Naive B cell (primary cell): Measurements from ENCODE around the gene TBX10. TPM values are rescaled to one million over a fixed set of nuclear protein-coding genes. Genes with fewer than 3 reads are reported as not detected.
"Not testable (repeated sequence)": the region's sequence is repeated elsewhere in the genome, so short reads cannot be mapped to it uniquely, and the experiment has no call there.

Experiments used
- ATAC-seq, 2 donors: fragments of 150-1000 bp; cut with Tn5 transposase; 2 replicates each; pipeline ENCODE4 v1.10.0; 2021; ENCODE audit warnings: low read depth in 2 of 2, mild to moderate bottlenecking in 2 of 2, moderate library complexity in 2 of 2
- DNase-seq: peaks from one replicate; pipeline ENCODE4 v3.0.0; 2022
- H3K27ac Mint-ChIP-seq, 6 donors: one replicate each; pipeline ENCODE4 v1.8.0; 2020 to 2022; ENCODE audit warnings: mild to moderate bottlenecking in 6 of 6, mixed read lengths in 6 of 6, moderate library complexity in 5 of 6, inconsistent platforms in 2 of 6
- H3K27me3 Mint-ChIP-seq, 3 donors: one replicate each; pipeline ENCODE4 v1.8.0; 2021 to 2022; ENCODE audit warnings: mixed read lengths in 3 of 3, mild to moderate bottlenecking in 1 of 3
- H3K36me3 Mint-ChIP-seq, 2 donors: one replicate each; pipeline ENCODE4 v1.8.0; 2020 to 2022; ENCODE audit warnings: mixed read lengths in 2 of 2, inconsistent platforms in 1 of 2, mild to moderate bottlenecking in 1 of 2
- H3K4me1 Mint-ChIP-seq, 3 donors: one replicate each; pipeline ENCODE4 v1.8.0; 2020 to 2022; ENCODE audit warnings: mixed read lengths in 3 of 3, inconsistent platforms in 1 of 3, mild to moderate bottlenecking in 1 of 3, moderate library complexity in 1 of 3
- H3K4me3 Mint-ChIP-seq, 8 donors: one replicate each; pipeline ENCODE4 v1.8.0; 2020 to 2022; ENCODE audit warnings: mild to moderate bottlenecking in 8 of 8, mixed read lengths in 8 of 8, moderate library complexity in 8 of 8, inconsistent platforms in 2 of 8
- H3K9me3 Mint-ChIP-seq, 7 donors: one replicate each; pipeline ENCODE4 v1.8.0; 2020 to 2022; ENCODE audit warnings: mixed read lengths in 7 of 7, mild to moderate bottlenecking in 5 of 7, inconsistent platforms in 2 of 7, moderate library complexity in 1 of 7
- polyA plus RNA-seq, 6 donors: library from polyadenylated mRNA; unstranded; fragments of 300-500 nt; fragmentation: Illumina TruSeq; gene quantifications; one replicate each; pipeline ENCODE4 v1.2.3, GENCODE V29; 2021; ENCODE audit warnings: low read depth in 6 of 6

Gene TBX10
- polyA plus RNA-seq, 6 donors from 2014 or later: not detected

DNA sequence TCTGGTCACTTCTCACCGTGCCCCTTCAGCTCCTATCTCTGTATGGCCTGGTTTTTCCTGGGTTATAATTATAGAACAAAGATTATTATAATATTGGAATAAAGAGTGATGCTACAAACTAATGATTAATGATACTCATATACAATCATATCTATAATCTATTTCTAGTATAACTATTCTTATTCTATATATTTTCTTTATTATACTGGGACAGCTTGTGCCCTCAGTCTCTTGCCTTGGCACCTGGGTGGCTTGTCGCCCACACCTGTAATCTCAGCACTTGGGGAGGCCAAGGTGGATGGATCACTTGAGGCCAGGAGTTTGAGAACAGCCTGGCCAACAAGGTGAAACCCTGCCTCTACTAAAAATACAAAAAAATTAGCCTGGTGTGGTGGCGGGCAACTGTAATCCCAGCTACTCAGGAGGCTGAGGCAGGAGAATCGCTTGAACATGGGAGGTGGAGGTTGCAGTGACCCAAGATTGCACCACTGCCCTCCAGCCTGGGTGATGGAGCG lies 20.1 kb upstream of the TBX10 start:
- not testable (repeated sequence) for H3K4me3 Mint-ChIP-seq, H3K27me3 Mint-ChIP-seq, H3K36me3 Mint-ChIP-seq, DNase-seq, ATAC-seq
- H3K4me1 Mint-ChIP-seq: peaks cover 10 to 13% (median 13%) of the 10 kb centered on the region in 3 donors
- H3K27ac Mint-ChIP-seq: peak overlapping the region in 3 of 6 donors; percentile 21 to 65 (median 40)
- H3K9me3 Mint-ChIP-seq: peaks cover 0 to 14% (median 5%) of the 10 kb centered on the region in 7 donors

DNA sequence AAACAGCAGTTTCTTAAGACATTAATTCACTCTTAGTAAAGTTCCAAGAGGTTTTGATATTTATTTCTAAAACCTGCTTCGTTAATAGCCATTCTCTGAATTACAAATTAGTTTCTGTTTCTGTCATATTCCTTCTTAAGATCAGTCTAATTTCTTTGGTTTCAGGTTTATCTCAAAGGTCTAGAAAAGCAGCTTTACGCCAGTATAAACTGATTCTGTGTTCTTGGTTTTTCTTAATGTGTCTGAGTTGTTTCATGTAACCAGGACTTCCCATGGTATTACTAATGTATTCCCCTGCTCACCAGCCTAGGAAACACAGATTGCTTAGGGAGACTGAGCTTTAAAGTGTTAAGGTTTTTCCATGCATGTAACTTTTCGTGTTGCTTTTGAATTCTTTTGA lies 17.7 kb upstream of the TBX10 start:
- ATAC-seq: no peak
- Mint-ChIP-seq H3K27me3 (no peaks in the 10 kb centered on the region), H3K36me3 (peaks cover 0 to 6% of the 10 kb centered on the region in 2 donors), H3K4me3 (no peak overlapping the region), H3K27ac (no peak overlapping the region), H3K4me1 (peaks cover 15 to 19% (median 16%) of the 10 kb centered on the region in 3 donors), H3K9me3 (peaks cover 0 to 14% (median 5%) of the 10 kb centered on the region in 7 donors)
- DNase-seq: no peak

DNA sequence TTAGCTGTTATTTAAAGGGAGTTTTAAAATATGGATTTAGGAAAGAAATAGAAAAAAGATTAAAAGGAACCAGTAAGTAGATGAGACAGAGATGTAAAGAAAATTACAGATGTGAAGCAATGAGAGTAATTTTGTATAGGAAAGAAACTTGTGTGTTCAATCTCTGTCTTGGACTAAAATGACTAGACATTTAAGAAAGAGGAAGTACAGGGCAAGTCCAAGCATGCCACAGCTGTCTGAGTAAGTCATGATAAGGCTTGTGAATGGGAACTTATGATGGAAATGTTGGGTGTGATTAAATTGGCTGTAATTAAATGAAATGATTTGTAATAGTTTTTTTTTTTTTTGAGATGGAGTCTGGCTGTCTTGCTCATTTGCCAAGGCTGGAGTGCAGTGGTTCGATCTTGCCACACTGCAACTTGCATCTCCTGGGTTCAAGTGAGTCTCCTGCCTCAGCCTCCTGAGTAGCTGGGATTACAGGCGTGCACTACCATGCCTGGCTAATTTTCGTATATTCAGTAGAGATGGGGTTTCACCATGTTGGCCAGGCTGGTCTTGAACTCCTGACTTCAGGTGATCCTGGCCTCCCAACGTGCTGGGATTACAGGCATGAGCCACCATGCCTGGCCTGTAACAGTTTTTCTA lies 16.8 kb upstream of the TBX10 start:
- Mint-ChIP-seq H3K4me3 (no peak overlapping the region), H3K27ac (peak overlapping the region in 1 of 6 donors; percentile 14), H3K27me3 (no peaks in the 10 kb centered on the region), H3K9me3 (peaks cover 0 to 14% (median 5%) of the 10 kb centered on the region in 7 donors), H3K36me3 (peaks cover 0 to 6% of the 10 kb centered on the region in 2 donors), H3K4me1 (peaks cover 16 to 26% (median 18%) of the 10 kb centered on the region in 3 donors)
- DNase-seq: no peak
- ATAC-seq: peak in 1 of 2 donors; percentile 34

DNA sequence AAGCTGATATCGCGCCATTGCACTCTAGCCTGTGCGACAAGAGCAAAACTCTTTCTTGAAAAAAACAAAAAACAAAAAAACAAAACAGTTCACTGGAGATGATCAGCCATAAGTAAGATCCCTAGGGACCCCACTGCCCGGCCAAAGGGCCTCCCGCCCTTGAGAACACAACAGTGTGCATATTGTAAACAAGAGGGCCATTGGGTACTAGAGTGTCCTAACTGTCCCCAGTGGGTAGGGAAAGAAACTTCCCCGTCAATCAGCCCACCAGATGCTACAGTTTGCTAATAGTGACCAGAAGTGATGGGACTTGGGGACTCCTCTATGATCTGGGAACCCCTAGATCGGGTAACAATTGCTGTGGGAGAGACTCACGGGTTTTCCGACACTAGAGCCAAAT lies 14.7 kb upstream of the TBX10 start:
- no peak overlapping the region for H3K27ac Mint-ChIP-seq
- DNase-seq: no peak
- no peaks in the 10 kb centered on the region for H3K27me3 Mint-ChIP-seq
- ATAC-seq: no peak
- H3K36me3 Mint-ChIP-seq: peaks cover 0 to 6% of the 10 kb centered on the region in 2 donors
- peaks cover 0 to 14% (median 5%) of the 10 kb centered on the region in 7 donors for H3K9me3 Mint-ChIP-seq
- no peak overlapping the region for H3K4me3 Mint-ChIP-seq
- peaks cover 31 to 46% (median 34%) of the 10 kb centered on the region in 3 donors for H3K4me1 Mint-ChIP-seq

DNA sequence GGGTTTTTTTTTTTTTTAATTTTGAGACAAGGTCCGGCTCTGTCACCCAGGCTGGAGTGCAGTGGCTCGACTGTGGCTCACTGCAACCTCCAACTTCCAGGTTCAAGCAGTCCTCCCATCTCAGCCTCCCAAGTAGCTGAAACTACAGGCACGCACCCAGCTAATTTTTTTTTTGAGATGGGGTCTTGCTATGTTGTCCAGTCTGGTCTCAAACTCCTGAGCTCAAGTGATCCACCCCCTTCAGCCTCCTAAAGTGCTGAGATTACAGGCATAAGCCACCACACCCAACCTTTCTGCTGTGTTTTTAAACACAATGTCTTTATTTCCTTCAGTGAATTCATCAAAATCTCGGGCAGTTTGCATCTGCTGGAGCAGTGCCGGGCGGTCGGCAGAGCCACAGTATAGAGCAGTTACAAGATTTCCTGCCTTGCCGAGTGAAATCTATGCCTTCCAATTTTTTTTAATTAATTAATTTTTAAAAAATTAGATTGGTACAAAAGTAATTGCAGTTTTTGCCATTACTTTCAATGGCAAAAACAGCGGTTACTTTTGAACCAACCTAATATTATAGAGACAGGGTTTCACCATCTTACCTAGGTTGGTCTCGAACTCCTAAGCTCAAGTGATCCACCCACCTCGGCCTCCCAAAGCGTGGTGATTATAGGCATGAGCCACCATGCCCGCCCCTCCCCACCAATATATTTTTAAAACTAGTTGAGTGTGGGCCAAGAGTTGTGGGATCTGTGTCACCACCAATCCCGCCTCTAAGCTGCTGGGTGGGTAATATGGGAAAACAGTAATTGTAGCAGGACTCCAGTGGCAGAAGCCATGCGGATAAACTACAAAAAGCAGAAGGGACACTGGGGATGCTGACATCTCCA lies 13.6 kb upstream of the TBX10 start:
- DNase-seq: no peak
- no peaks in the 10 kb centered on the region for H3K27me3 Mint-ChIP-seq
- peaks cover 0 to 14% (median 5%) of the 10 kb centered on the region in 7 donors for H3K9me3 Mint-ChIP-seq
- peaks cover 30 to 45% (median 33%) of the 10 kb centered on the region in 3 donors for H3K4me1 Mint-ChIP-seq
- peak overlapping the region in 1 of 6 donors; percentile 69 for H3K27ac Mint-ChIP-seq
- no peak for ATAC-seq
- peaks cover 0 to 6% of the 10 kb centered on the region in 2 donors for H3K36me3 Mint-ChIP-seq
- H3K4me3 Mint-ChIP-seq: no peak overlapping the region

DNA sequence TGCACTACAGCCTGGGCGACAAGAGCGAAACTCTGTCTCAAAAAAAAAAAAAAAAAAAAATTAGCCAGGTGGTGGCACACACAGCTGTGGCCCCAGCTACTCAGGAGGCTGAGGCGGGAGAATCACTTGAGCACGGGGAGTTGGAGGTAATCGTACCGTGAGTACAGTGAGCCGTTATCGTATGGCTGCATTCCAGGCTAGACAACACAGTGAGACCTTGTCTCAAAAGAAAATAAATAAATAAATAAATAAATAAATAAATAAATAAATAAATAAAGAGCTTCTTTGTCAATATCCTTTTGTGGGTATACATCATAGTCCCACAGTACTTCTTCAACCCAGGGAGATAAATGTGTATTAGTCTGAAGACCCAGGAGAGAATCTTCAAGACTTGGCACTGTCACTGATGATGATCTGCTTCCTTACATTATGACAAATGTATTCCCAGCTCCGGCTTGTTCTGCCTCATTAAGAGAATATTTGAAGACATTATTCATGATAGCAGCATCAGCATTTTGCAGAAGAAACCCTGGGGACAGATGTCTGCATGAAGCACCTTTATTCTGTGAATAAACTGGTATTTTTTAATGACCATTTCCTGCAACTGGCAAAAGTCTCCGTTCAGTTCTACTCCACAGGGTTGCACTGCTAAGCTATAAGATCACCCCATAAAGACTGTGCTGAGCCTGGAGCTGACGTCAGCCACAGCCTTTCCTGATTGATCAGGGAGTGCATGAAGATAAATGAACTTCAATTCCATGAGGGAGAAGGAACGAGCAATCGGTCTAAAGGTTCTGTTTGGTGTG lies 12.6 kb upstream of the TBX10 start:
- H3K4me1 Mint-ChIP-seq: peaks cover 37 to 54% (median 44%) of the 10 kb centered on the region in 3 donors
- no peak for ATAC-seq
- H3K27me3 Mint-ChIP-seq: no peaks in the 10 kb centered on the region
- peak overlapping the region in 3 of 6 donors; percentile 7 to 50 (median 43) for H3K27ac Mint-ChIP-seq
- peaks cover 0 to 6% of the 10 kb centered on the region in 2 donors for H3K36me3 Mint-ChIP-seq
- peak overlapping the region in 2 of 8 donors; percentile 56 to 66 for H3K4me3 Mint-ChIP-seq
- DNase-seq: no peak
- H3K9me3 Mint-ChIP-seq: peaks cover 0 to 14% (median 5%) of the 10 kb centered on the region in 7 donors

DNA sequence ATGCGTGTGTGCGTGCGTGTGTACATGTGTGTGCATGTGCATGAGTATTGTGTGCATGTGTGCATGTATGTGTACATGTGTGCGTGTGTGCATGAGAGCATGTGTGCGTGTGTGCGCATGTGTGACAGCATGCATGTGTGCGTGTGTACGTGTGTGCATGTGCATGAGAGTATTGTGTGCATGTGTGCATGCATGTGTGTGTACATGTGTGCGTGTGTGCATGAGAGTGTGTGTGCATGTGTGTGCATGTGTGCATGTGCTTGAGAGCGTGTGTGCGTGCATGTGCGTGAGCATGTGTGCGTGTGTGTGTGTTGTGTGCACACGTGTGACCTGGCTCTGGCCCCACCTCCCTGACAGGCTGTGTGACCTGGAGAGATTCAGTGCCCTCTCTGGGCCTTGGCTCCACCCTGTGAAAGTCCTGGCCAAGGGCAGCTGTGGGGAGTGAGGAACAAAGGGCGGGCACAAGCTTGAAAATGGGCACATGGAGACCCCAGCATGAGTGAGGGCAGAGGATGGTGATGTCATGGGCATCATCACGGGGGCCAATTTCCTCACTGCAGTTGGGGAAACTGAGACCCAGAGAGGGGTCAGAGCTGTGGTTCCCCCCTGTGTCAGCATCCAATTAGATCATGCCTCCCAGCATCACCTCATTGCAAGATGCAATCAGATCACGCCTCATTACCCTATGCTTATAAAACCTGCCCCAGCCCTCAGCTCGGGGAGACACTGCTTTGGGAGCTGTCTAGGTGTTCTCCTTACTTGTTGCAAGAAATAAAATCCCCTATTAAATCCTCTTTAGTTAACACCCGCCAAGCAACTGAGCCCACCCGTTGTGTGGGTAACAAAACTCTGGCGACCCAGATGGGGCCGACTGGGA lies 10.3 kb upstream of the TBX10 start:
- DNase-seq (no peak), ATAC-seq (no peak)
- H3K9me3 Mint-ChIP-seq: peaks cover 0 to 6% (median 0%) of the 10 kb centered on the region in 7 donors
- H3K27me3 Mint-ChIP-seq: no peaks in the 10 kb centered on the region
- H3K27ac Mint-ChIP-seq: peak overlapping the region in 5 of 6 donors; percentile 81 to 96 (median 93)
- peaks cover 49 to 70% (median 60%) of the 10 kb centered on the region in 3 donors for H3K4me1 Mint-ChIP-seq
- peak overlapping the region; percentile 83 to 94 (median 92) for H3K4me3 Mint-ChIP-seq
- H3K36me3 Mint-ChIP-seq: no peaks in the 10 kb centered on the region

DNA sequence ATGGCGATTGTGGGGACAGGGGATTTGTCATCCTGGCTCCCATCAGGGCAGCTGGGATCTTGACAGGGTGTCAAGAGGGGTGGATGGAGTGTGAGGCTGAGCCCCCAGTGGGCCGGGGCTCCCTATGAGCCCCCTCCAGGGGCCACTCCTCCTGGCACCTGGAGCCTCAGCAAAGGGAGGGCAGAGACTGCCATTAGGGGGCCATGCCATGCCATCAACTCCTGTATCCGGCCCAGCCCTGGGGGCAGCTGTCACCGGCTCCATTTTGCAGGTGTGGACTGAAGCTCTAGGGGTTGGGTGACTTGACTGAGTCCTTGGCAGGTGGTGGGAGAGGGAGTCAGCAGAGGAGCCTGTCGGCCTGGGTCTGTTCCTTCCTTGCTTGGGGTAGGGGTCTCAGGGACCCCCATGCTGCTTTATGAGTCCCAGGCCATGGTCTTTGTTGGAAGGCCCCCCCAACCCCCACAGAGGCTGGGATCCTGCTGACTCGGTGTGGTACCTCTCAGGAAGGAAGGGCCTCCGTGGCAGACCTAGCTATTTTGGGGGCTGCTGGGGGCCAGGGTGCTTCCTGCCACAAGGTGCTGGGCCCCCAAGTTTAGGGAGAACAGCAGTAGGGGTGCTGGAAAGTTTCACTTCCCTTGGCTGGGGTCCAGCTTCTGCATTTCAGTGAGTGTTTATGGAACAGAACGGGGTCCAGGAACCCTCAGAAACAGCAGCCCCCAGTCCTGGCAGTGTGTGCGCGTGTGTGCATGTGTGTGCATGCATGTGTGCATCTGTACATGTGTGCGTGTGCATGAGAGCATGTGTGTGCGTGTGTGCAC lies 9.4 kb upstream of the TBX10 start:
- Mint-ChIP-seq H3K4me1 (peaks cover 53 to 74% (median 60%) of the 10 kb centered on the region in 3 donors), H3K27ac (peak overlapping the region; percentile 54 to 94 (median 92)), H3K36me3 (no peaks in the 10 kb centered on the region), H3K9me3 (peaks cover 0 to 4% (median 0%) of the 10 kb centered on the region in 7 donors), H3K27me3 (no peaks in the 10 kb centered on the region), H3K4me3 (peak overlapping the region; percentile 78 to 94 (median 84))
- ATAC-seq (peak; percentile 12 to 26), DNase-seq (peak; percentile 75)

DNA sequence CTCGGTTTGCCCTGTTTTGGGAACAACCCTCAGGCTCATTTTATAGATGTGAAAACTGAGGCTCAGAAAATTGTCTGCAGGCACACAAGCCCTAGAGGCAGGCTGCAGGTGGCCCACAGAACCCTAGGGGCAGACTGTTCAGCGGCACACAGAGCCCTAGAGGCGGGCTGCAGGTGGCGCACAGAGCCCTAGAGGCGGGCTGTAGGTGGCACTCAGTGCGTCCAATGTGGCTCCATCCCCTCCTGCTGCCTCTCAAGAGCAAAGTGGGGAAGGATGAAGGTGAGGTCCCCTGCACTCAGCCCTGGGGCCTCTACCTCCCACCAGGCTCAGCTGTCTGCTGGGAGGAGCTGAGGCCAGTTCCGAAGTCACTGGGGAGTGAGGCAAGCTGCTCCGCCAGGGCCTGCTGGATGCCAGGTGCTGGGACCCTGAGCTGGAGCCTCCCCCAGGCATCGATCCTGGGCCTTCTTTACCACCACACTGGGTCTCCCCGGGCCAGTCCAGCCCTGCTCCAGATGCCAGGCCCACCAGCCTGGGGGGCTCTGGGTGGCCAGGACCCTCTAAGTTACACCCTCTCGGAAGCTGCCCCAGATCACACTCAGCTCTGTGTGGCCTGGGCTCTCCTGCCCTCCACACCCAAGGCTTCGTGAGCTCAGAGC lies 8.7 kb upstream of the TBX10 start:
- peak; percentile 73 for DNase-seq
- Mint-ChIP-seq H3K27ac (peak overlapping the region in 4 of 6 donors; percentile 56 to 93 (median 90)), H3K9me3 (peaks cover 0 to 6% (median 0%) of the 10 kb centered on the region in 7 donors), H3K36me3 (no peaks in the 10 kb centered on the region), H3K4me1 (peaks cover 53 to 74% (median 60%) of the 10 kb centered on the region in 3 donors), H3K27me3 (no peaks in the 10 kb centered on the region), H3K4me3 (peak overlapping the region; percentile 52 to 94 (median 86))
- ATAC-seq: peak; percentile 79 to 82

DNA sequence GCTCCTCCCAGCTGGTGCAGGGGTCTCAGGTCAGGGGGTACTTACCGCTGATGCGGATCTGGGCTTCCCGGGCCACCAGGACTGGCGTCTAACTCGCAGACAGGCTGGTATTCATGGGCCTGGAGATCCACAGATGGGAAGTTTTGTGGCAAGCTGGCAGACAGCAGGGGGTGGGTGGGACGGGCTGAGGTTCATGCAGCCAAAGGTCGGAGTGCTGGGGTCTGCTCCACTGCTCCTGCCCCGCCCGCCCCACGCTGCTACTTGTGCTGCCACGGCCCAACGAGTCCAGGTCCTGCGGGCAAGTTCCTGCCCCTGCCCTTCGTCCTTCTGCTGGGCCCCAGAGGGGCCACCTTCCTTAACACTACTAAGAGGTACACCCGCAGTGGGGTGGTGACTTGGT lies 7.9 kb upstream of the TBX10 start:
- no peak for DNase-seq
- Mint-ChIP-seq H3K27ac (peak overlapping the region in 4 of 6 donors; percentile 60 to 92 (median 88)), H3K27me3 (no peaks in the 10 kb centered on the region), H3K4me1 (peaks cover 52 to 73% (median 57%) of the 10 kb centered on the region in 3 donors), H3K9me3 (peaks cover 0 to 6% (median 0%) of the 10 kb centered on the region in 7 donors), H3K36me3 (no peaks in the 10 kb centered on the region), H3K4me3 (peak overlapping the region in 7 of 8 donors; percentile 52 to 93 (median 88))
- no peak for ATAC-seq
